Gastroesophageal sphincter (tissue), 3 donors: ENCODE results near the gene LCE5A.

ENCODE experiments used
- POLR2A ChIP-seq, 2 donors: fragments of 450-650 bp; IDR thresholded peaks; one replicate each; pipeline ENCODE4 v1.6.1; 2017; ENCODE audit warnings: antibody characterized with exemption in 2 of 2, mild to moderate bottlenecking in 2 of 2, moderate library complexity in 1 of 2
- TF ChIP-seq, protein P1 (sequence below), 4 experiments: fragments of 200-600 bp in 2 of 4; fragments of 450-650 bp in 2 of 4; sonication (generic) in 1 of 4; IDR thresholded peaks; one replicate each; pipeline ENCODE4 v1.5.1; 2017 to 2019; ENCODE audit warnings: antibody characterized with exemption in 4 of 4, mild to moderate bottlenecking in 2 of 4, moderate library complexity in 2 of 4

DNA sequence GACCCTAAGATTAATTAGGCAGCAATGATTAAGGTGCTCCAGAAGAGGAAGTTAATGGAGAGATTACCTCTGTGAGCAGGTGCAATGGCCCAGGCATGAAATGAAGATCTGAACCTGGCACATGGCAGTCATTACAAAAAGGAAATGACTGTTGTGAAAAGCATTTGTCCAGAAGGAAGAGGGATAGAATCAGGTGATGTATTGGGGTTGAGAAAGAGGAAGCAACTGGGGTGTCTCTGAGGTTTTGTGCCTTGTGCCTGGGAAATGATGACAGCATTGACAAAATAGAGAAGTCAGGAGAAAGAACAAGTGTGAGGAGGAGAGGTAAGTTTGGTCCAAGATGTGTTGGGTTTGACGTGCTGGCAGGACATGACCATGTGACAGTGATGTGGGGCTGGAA is 9.2 kb downstream of the LCE5A start:
- TF ChIP-seq, protein P1, sequence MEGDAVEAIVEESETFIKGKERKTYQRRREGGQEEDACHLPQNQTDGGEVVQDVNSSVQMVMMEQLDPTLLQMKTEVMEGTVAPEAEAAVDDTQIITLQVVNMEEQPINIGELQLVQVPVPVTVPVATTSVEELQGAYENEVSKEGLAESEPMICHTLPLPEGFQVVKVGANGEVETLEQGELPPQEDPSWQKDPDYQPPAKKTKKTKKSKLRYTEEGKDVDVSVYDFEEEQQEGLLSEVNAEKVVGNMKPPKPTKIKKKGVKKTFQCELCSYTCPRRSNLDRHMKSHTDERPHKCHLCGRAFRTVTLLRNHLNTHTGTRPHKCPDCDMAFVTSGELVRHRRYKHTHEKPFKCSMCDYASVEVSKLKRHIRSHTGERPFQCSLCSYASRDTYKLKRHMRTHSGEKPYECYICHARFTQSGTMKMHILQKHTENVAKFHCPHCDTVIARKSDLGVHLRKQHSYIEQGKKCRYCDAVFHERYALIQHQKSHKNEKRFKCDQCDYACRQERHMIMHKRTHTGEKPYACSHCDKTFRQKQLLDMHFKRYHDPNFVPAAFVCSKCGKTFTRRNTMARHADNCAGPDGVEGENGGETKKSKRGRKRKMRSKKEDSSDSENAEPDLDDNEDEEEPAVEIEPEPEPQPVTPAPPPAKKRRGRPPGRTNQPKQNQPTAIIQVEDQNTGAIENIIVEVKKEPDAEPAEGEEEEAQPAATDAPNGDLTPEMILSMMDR (IDR thresholded peaks at IDR 0.05) = no peak
- TF ChIP-seq POLR2A (IDR thresholded peaks at IDR 0.05) = no peak
